HG03060 (cell line): ENCODE data around the gene PLAA.
A peak's percentile ranks its signal among the peaks of the same experiment; 100 is the strongest.
"Not testable (repeated sequence)": the region's sequence is repeated elsewhere in the genome, so short reads cannot be mapped to it uniquely, and the experiment has no call there.

Experiments
- ATAC-seq: cut with Tn5 transposase; IDR thresholded peaks from one replicate; pipeline ENCODE4 v1.9.1; 2021; ENCODE audit warnings: low read depth, moderate number of reproducible peaks; ENCODE audit not compliant: unreplicated experiment

Gene PLAA

GRCh38 chr9:26937816-26938371 is 9.1 kb downstream of the PLAA start:
- no peak for ATAC-seq

- ATAC-seq: no peak
These were observed 11.2 kb downstream of the PLAA start for GRCh38 chr9:26935847-26936246.

- no peak for ATAC-seq
These were observed 18.0 kb downstream of the PLAA start for GRCh38 chr9:26928902-26929495.

GRCh38 chr9:26925609-26926008 is 21.4 kb downstream of the PLAA start:
- no peak for ATAC-seq

GRCh38 chr9:26919698-26920097 is 27.3 kb downstream of the PLAA start:
- ATAC-seq: no peak

GRCh38 chr9:26913138-26913668 is 33.8 kb downstream of the PLAA start:
- no peak for ATAC-seq

- ATAC-seq: no peak
These were observed 42.4 kb downstream of the PLAA start for GRCh38 chr9:26904671-26905070.

- ATAC-seq: no peak
These were observed 43.0 kb downstream of the PLAA start for GRCh38 chr9:26904070-26904469.

- no peak for ATAC-seq
These were observed 53.9 kb downstream of the PLAA start for GRCh38 chr9:26893030-26893676.

- ATAC-seq: peak; percentile 82
These were observed 54.6 kb downstream of the PLAA start, which contains the start of gene CAAP1 for GRCh38 chr9:26892251-26893029. Gene CAAP1 (minus strand): TSS chr9:26892802. CDS start chr9:26892715, 87 bp downstream.

GRCh38 chr9:26891726-26892125 is 55.3 kb downstream of the PLAA start:
- ATAC-seq: no peak

- no peak for ATAC-seq
These were observed 58.8 kb downstream of the PLAA start for GRCh38 chr9:26888271-26888670.

GRCh38 chr9:26882154-26882553 is 64.9 kb downstream of the PLAA start:
- ATAC-seq: no peak

- ATAC-seq: no peak
These were observed 66.8 kb downstream of the PLAA start for GRCh38 chr9:26880262-26880661.

- ATAC-seq: not testable (repeated sequence)
These were observed 71.9 kb downstream of the PLAA start for GRCh38 chr9:26875155-26875554.

- ATAC-seq: no peak
These were observed 76.8 kb downstream of the PLAA start for GRCh38 chr9:26870292-26870691.

GRCh38 chr9:26863074-26863473 is 84.0 kb downstream of the PLAA start:
- ATAC-seq: no peak

GRCh38 chr9:26856413-26857032 is 90.5 kb downstream of the PLAA start:
- ATAC-seq: peak; percentile 72
